ENCODE results near the gene MBP. TPM values are rescaled to one million over a fixed set of nuclear protein-coding genes. Genes with fewer than 3 reads are reported as not detected.

Gene MBP
- polyA plus RNA-seq, 4 donors, result 14.3 to 34.3 (median 23.0) TPM

DNA sequence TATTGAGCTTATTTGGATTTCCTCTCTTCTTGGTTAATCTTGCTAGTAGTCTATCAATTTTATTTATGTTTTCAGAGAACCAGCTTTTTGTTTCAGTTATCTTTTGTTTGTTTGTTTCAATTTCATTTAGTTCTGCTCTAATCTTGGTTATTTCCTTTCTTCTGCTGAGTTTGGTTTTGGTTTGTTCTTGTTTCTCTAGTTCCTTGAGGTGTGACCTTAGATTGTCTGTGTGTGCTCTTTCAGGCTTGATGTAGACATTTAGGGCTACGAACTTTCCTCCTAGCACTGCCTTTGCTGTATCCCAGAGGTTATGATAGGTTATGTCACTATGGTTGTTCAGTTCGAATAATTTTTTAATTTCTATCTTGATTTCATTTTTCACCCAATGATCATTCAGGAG is 168.6 kb downstream of the MBP start:
- no peak for FAIRE-seq
- H3K9me3 ChIP-seq (ENCODE audit: control insufficient read depth in 2 of 2, insufficient read depth in 1 of 2, low read depth in 1 of 2, low read length in 1 of 2), result no peaks in the 10 kb centered on the region
- DNase-seq, result no peak
- WGBS, 3 donors, result 79 to 83% (median 80%) methylated on average over 2 of the region's 2 CpGs
- peaks cover 8 to 30% (median 8%) of the 10 kb centered on the region in 3 donors for H3K36me3 ChIP-seq (ENCODE audit: control insufficient read depth in 3 of 3, insufficient read depth in 2 of 3, low read depth in 1 of 3, low read length in 3 of 3)
- no peak overlapping the region for H3K27ac ChIP-seq (ENCODE audit: low read depth in 1 of 3, low read length in 2 of 3)
- no peak overlapping the region for H3K4me3 ChIP-seq (ENCODE audit: low read depth in 1 of 3, low read length in 3 of 3)
- no peaks in the 10 kb centered on the region for H3K27me3 ChIP-seq (ENCODE audit: control insufficient read depth in 3 of 3, insufficient read depth in 3 of 3, low read length in 3 of 3)
- peaks cover 0 to 2% (median 0%) of the 10 kb centered on the region in 3 donors for H3K4me1 ChIP-seq (ENCODE audit: control insufficient read depth in 3 of 3, insufficient read depth in 2 of 3, low read depth in 1 of 3, low read length in 2 of 3)

- DNase-seq (no peak), FAIRE-seq (no peak)
- Histone ChIP-seq H3K27me3 (ENCODE audit: control insufficient read depth in 3 of 3, insufficient read depth in 3 of 3, low read length in 3 of 3) (no peaks in the 10 kb centered on the region), H3K36me3 (ENCODE audit: control insufficient read depth in 3 of 3, insufficient read depth in 2 of 3, low read depth in 1 of 3, low read length in 3 of 3) (peaks cover 5 to 37% (median 8%) of the 10 kb centered on the region in 3 donors), H3K9me3 (ENCODE audit: control insufficient read depth in 2 of 2, insufficient read depth in 1 of 2, low read depth in 1 of 2, low read length in 1 of 2) (no peaks in the 10 kb centered on the region), H3K27ac (ENCODE audit: low read depth in 1 of 3, low read length in 2 of 3) (no peak overlapping the region), H3K4me3 (ENCODE audit: low read depth in 1 of 3, low read length in 3 of 3) (no peak overlapping the region), H3K4me1 (ENCODE audit: control insufficient read depth in 3 of 3, insufficient read depth in 2 of 3, low read depth in 1 of 3, low read length in 2 of 3) (peaks cover 0 to 2% (median 0%) of the 10 kb centered on the region in 3 donors)
- 92 to 100% (median 96%) methylated on average over 1 of the region's 1 CpG for WGBS, 3 donors
Observed at GRCh38 chr18:76962851-76963250, 169.7 kb downstream of the MBP start.

DNA sequence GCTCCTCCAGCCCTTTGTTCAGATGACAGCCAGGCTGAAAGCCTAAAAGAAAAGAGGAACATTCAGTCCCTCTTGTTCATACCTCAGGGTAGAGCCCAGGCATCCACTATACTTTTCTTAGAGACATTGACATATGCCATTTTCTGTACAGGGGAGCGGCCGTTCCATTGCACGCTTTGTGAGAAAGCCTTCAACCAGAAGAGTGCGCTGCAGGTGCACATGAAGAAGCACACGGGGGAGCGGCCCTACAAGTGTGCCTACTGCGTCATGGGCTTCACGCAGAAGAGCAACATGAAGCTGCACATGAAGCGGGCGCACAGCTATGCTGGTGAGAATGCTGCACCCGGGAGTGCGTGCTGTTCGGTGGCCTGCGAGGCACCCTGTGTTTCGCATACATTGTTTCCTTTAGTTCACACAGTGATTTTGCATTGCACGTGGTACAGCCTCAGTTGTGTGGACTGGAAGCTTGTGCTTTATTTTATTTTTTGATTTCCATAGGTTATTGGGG is 172.0 kb downstream of the MBP start:
- 94 to 97% (median 96%) methylated on average over 16 of the region's 16 CpGs for WGBS, 3 donors
- Histone ChIP-seq H3K9me3 (ENCODE audit: control insufficient read depth in 2 of 2, insufficient read depth in 1 of 2, low read depth in 1 of 2, low read length in 1 of 2) (no peaks in the 10 kb centered on the region), H3K27me3 (ENCODE audit: control insufficient read depth in 3 of 3, insufficient read depth in 3 of 3, low read length in 3 of 3) (no peaks in the 10 kb centered on the region), H3K36me3 (ENCODE audit: control insufficient read depth in 3 of 3, insufficient read depth in 2 of 3, low read depth in 1 of 3, low read length in 3 of 3) (peaks cover 5 to 46% (median 8%) of the 10 kb centered on the region in 3 donors), H3K27ac (ENCODE audit: low read depth in 1 of 3, low read length in 2 of 3) (no peak overlapping the region), H3K4me3 (ENCODE audit: low read depth in 1 of 3, low read length in 3 of 3) (no peak overlapping the region), H3K4me1 (ENCODE audit: control insufficient read depth in 3 of 3, insufficient read depth in 2 of 3, low read depth in 1 of 3, low read length in 2 of 3) (peaks cover 0 to 2% (median 0%) of the 10 kb centered on the region in 3 donors)
- no peak for FAIRE-seq
- no peak for DNase-seq

GRCh38 chr18:76959605-76960004 is 173.0 kb downstream of the MBP start:
- WGBS, 3 donors, result 92 to 93% (median 92%) methylated on average over 8 of the region's 8 CpGs
- H3K27ac ChIP-seq (ENCODE audit: low read depth in 1 of 3, low read length in 2 of 3), result no peak overlapping the region
- H3K4me1 ChIP-seq (ENCODE audit: control insufficient read depth in 3 of 3, insufficient read depth in 2 of 3, low read depth in 1 of 3, low read length in 2 of 3), result peaks cover 0 to 2% (median 0%) of the 10 kb centered on the region in 3 donors
- FAIRE-seq, result no peak
- H3K36me3 ChIP-seq (ENCODE audit: control insufficient read depth in 3 of 3, insufficient read depth in 2 of 3, low read depth in 1 of 3, low read length in 3 of 3), result peaks cover 5 to 46% (median 8%) of the 10 kb centered on the region in 3 donors
- no peak for DNase-seq
- no peaks in the 10 kb centered on the region for H3K9me3 ChIP-seq (ENCODE audit: control insufficient read depth in 2 of 2, insufficient read depth in 1 of 2, low read depth in 1 of 2, low read length in 1 of 2)
- no peaks in the 10 kb centered on the region for H3K27me3 ChIP-seq (ENCODE audit: control insufficient read depth in 3 of 3, insufficient read depth in 3 of 3, low read length in 3 of 3)
- H3K4me3 ChIP-seq (ENCODE audit: low read depth in 1 of 3, low read length in 3 of 3), result no peak overlapping the region

GRCh38 chr18:76958692-76959341 is 173.8 kb downstream of the MBP start:
- no peaks in the 10 kb centered on the region for H3K27me3 ChIP-seq (ENCODE audit: control insufficient read depth in 3 of 3, insufficient read depth in 3 of 3, low read length in 3 of 3)
- no peak overlapping the region for H3K27ac ChIP-seq (ENCODE audit: low read depth in 1 of 3, low read length in 2 of 3)
- H3K36me3 ChIP-seq (ENCODE audit: control insufficient read depth in 3 of 3, insufficient read depth in 2 of 3, low read depth in 1 of 3, low read length in 3 of 3), result peaks cover 5 to 46% (median 8%) of the 10 kb centered on the region in 3 donors
- peaks cover 0 to 2% (median 0%) of the 10 kb centered on the region in 3 donors for H3K4me1 ChIP-seq (ENCODE audit: control insufficient read depth in 3 of 3, insufficient read depth in 2 of 3, low read depth in 1 of 3, low read length in 2 of 3)
- no peak overlapping the region for H3K4me3 ChIP-seq (ENCODE audit: low read depth in 1 of 3, low read length in 3 of 3)
- FAIRE-seq (no peak), DNase-seq (peak in 1 of 2 donors; percentile 61)
- H3K9me3 ChIP-seq (ENCODE audit: control insufficient read depth in 2 of 2, insufficient read depth in 1 of 2, low read depth in 1 of 2, low read length in 1 of 2), result no peaks in the 10 kb centered on the region
- WGBS, 3 donors, result 49 to 64% (median 51%) methylated on average over 16 of the region's 16 CpGs

GRCh38 chr18:76957384-76958355 is 174.9 kb downstream of the MBP start:
- 76 to 85% (median 83%) methylated on average over 18 of the region's 18 CpGs for WGBS, 3 donors
- Histone ChIP-seq H3K27ac (ENCODE audit: low read depth in 1 of 3, low read length in 2 of 3) (no peak overlapping the region), H3K9me3 (ENCODE audit: control insufficient read depth in 2 of 2, insufficient read depth in 1 of 2, low read depth in 1 of 2, low read length in 1 of 2) (no peaks in the 10 kb centered on the region), H3K27me3 (ENCODE audit: control insufficient read depth in 3 of 3, insufficient read depth in 3 of 3, low read length in 3 of 3) (no peaks in the 10 kb centered on the region), H3K4me1 (ENCODE audit: control insufficient read depth in 3 of 3, insufficient read depth in 2 of 3, low read depth in 1 of 3, low read length in 2 of 3) (peaks cover 0 to 4% (median 2%) of the 10 kb centered on the region in 3 donors), H3K4me3 (ENCODE audit: low read depth in 1 of 3, low read length in 3 of 3) (no peak overlapping the region), H3K36me3 (ENCODE audit: control insufficient read depth in 3 of 3, insufficient read depth in 2 of 3, low read depth in 1 of 3, low read length in 3 of 3) (peaks cover 5 to 54% (median 8%) of the 10 kb centered on the region in 3 donors)
- DNase-seq (peak in 1 of 2 donors; percentile 18), FAIRE-seq (no peak)

DNA sequence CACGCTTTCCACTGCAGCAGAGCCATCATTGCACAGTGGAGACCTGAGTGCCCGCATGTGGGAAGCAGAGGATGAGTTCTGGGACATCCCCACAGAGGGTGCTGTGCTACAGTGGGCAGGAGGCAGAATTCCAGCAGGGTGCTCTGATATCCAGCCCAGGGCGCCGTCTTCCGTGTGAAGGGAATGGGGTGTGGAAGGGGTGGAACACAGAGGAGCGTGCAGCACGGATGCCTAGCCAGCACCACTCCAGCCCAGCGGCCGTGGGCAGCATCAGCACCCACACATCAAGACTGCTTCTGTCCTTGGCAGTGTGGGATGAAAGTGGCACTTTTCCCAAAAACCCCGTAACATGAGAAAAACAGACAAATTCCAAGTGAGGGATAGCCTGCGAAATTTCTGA is 175.9 kb downstream of the MBP start:
- H3K27me3 ChIP-seq (ENCODE audit: control insufficient read depth in 3 of 3, insufficient read depth in 3 of 3, low read length in 3 of 3), result no peaks in the 10 kb centered on the region

DNA sequence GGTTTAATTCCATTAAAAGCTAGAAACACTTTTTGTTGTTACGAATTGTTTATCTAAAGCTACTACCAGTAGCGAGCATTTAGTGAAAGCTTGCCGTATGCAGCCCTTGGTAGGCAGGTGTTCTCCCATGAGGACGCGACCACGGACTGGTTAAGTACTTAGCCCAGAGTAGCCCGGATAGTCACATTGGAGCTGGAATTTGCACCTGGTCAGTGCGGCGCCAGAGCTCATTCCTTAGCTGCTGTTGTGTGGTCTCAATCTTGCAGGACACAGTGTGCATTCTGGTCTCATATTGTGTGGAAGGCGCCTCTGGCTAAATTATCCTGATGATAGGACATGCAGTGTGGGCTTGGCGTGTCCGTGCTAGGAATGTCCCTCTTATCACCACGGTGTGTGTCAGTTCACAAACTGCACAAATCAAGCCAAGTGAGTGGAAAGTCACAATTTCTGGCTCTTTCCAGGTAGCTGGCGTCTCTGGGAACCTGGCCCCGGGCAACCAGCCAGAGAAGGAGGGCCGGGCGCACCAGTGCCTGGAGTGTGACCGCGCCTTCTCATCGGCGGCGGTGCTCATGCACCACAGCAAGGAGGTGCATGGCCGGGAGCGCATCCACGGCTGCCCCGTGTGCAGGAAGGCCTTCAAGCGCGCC is 176.9 kb downstream of the MBP start:
- WGBS, 3 donors, result 57 to 94% (median 77%) methylated on average over 28 of the region's 28 CpGs
- H3K9me3 ChIP-seq (ENCODE audit: control insufficient read depth in 2 of 2, insufficient read depth in 1 of 2, low read depth in 1 of 2, low read length in 1 of 2), result no peaks in the 10 kb centered on the region
- H3K4me1 ChIP-seq (ENCODE audit: control insufficient read depth in 3 of 3, insufficient read depth in 2 of 3, low read depth in 1 of 3, low read length in 2 of 3), result peaks cover 2 to 4% (median 3%) of the 10 kb centered on the region in 3 donors
- FAIRE-seq (no peak), DNase-seq (peak in 1 of 2 donors; percentile 56)
- H3K36me3 ChIP-seq (ENCODE audit: control insufficient read depth in 3 of 3, insufficient read depth in 2 of 3, low read depth in 1 of 3, low read length in 3 of 3), result peaks cover 2 to 59% (median 7%) of the 10 kb centered on the region in 3 donors
- H3K27ac ChIP-seq (ENCODE audit: low read depth in 1 of 3, low read length in 2 of 3), result no peak overlapping the region
- H3K4me3 ChIP-seq (ENCODE audit: low read depth in 1 of 3, low read length in 3 of 3), result no peak overlapping the region
- no peaks in the 10 kb centered on the region for H3K27me3 ChIP-seq (ENCODE audit: control insufficient read depth in 3 of 3, insufficient read depth in 3 of 3, low read length in 3 of 3)

More for the DNA sequence above, 175.9 kb downstream of the MBP start:
- H3K9me3 ChIP-seq (ENCODE audit: control insufficient read depth in 2 of 2, insufficient read depth in 1 of 2, low read depth in 1 of 2, low read length in 1 of 2), result no peaks in the 10 kb centered on the region
- H3K4me3 ChIP-seq (ENCODE audit: low read depth in 1 of 3, low read length in 3 of 3), result no peak overlapping the region
- FAIRE-seq (no peak), DNase-seq (no peak)
- H3K4me1 ChIP-seq (ENCODE audit: control insufficient read depth in 3 of 3, insufficient read depth in 2 of 3, low read depth in 1 of 3, low read length in 2 of 3), result peaks cover 0 to 4% (median 2%) of the 10 kb centered on the region in 3 donors
- H3K27ac ChIP-seq (ENCODE audit: low read depth in 1 of 3, low read length in 2 of 3), result no peak overlapping the region
- peaks cover 5 to 61% (median 8%) of the 10 kb centered on the region in 3 donors for H3K36me3 ChIP-seq (ENCODE audit: control insufficient read depth in 3 of 3, insufficient read depth in 2 of 3, low read depth in 1 of 3, low read length in 3 of 3)
- WGBS, 3 donors, result 89 to 93% (median 91%) methylated on average over 11 of the region's 11 CpGs

Data from small intestine (tissue), 7 donors.